NOMO-1 treated with dmso at 0.1 percent for 144 hours (cell line): ENCODE results near the gene TENM4.

Experiments
- DNase-seq: peaks from one replicate; lab custom pipeline; 2025; ENCODE audit not compliant: unreplicated experiment; lab: John Stamatoyannopoulos, UW

TENM4 gene

DNA sequence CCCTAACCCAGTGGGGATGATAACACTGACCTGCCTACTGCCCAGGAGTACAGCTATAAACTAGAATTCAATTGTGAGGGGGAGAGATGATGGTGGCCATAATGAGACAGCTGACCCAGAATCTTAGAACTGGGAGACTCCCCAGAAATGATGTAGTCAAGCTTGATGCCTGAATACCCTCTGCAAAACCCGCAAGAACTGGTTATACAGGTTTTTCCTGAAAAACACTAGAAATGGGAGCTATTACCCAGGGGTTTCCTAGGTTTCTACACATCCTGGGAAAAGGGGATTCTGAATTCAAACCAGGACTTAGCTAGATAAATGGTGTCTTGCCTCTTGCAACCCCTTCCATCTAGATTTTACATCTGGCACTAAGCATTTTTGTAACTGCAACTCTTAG is 752.4 kb downstream of the TENM4 start:
- DNase-seq, result no peak

DNA sequence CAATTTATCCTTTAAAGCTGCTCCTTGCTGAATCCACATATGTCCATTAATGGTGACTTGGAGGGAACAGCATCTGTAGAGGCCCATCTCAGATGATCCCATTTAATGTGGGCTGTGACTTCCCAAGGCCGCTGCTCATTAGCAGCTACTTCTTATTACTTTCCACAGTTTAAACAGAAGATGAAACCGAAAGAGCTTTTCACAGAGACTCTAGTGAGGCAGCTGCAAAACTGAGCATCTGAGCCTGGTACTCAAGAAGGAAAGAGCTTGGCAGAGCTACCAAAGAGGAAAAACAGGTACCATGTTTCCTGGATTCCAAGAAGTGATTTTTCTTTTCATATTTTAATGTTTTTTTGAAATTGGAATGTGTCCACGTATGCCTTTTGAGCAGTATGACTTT is 755.7 kb downstream of the TENM4 start:
- no peak for DNase-seq

DNA sequence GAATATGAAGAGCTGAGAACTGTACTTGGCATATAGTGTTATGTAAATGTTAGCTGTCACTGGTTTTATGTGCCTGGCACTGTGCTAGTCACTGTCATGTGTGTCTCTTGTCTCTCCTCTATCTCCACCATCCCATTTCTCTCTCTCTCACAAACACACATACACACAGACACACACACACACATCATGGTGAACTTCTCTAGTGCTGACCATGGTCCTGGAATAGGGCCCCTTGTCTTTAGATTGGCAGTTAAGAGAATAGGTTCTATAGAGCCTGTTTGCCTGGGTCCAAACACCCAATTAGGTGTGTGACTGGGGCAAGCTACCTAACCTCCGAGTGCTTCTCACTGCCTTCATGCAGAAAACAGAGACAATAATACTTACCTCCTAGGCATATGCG is 756.5 kb downstream of the TENM4 start:
- DNase-seq, result no peak

DNA sequence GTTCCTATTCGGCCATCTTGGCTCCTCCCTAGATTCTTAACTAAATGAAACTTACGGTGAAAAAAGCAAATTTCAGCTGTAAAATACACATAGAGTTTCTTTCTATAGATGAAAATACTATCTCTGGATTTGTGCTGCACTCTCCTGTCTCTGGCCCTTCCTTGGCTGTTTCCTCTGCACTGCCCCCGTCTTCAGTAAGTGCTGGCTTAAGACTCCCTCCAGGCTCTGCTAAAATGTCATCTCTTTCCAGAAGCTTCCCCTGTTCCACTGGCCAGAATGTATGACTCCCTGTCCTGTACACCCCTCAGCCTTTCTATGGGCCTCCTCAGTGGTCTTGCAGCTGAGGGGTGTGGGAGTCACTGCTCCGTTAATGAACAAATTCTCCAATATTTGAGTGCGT is 757.1 kb downstream of the TENM4 start:
- DNase-seq, result no peak

DNA sequence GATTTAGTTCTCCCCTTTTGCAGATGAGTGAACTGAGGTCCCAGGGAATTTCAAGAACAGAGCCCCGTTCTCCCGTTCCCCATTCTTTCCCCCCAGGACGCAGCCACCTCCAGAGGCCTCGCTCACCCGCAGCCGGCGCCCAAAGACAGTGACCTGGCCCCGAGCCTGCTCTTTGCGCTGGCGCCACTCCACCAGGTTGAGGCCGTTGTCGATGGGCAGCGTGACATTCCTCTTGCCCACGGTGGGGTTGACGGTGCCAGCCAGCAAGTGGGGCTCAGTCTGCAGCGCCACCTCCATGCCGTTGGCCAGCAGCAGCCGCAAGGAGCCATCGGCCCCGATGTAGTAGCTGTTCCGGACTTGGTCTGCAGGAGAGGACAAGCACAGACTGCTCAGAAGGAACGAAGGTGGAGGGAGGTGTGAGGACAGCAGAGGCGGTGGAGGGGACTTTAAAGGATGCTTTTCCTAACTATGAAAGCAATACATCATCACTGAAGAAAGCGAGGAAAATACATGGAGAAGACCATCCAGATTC is 764.7 kb downstream of the TENM4 start:
- no peak for DNase-seq

DNA sequence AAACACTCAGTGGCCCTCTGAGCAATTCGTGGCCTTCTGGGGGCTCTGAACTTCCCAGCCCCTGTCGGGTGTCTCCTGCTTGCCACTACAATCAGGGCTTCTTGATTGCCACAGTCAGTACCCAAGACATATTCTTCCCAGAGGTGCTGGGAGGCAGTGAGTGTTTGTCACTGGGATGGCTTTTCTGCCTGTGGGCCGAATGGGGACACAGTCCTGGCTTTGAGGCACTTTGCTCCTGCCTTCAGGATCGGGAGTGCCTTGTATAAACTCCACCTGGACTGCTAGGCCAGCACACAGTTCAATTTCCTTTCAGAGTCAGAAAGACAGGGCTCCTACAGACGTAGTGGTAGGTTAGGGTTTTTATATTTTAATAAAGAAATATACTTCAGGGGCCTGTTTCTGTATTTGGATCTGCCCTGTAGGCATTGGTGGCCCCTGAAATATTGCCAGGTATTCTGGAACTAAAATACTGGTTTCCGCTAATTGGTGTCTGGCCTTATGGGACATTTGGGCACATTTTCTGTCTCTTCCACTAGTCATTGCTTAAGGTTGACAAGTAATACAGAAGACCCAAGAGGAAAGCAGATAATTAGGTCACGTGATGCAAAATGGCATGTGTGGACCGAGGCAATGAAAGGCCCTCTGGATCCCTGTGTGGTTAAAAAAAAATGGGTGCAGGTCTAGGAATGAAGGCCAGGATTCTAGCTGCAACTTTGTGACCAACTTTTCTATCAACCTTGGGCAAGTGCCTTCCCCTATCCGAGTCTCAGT is 767.8 kb downstream of the TENM4 start:
- DNase-seq, result no peak

DNA sequence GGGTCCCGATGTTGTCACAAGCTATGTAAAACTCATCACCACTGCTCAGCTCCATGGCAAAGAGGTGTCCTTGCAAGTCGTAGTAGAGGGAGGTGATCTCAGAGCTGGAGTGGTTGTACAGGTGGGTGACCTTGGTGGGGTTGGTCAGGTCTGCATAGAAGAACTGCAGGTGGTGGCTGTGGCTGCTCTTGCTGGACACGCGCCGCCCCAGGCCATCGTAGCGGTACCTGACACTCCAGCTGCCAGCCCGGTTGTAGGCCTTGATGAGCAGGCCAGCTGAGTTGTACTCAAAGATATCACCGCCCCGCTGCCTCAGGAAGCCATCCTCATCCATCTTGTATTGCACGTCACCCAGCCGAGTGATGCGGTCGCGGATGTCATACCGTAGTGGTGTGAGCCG is 771.6 kb downstream of the TENM4 start:
- no peak for DNase-seq

DNA sequence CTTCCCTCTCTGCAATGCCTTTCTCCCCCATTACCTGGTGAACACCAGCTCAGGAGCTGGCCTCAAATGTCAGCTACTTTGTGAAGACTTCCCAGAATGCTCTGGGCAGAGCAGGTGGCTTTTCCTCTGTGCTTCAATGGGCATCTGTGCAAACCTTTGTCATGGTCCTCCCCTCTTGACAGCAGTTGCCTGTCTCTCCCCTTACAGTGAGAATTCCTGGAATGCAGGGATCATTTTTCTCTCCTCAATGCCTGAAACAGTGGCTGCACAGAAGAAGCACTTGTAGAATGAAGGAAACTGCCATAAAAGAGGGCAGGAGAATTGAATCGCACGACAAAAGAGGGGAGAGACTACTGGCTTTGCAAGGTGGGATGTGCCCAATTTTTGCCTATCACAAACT is 773.4 kb downstream of the TENM4 start:
- DNase-seq, result no peak

DNA sequence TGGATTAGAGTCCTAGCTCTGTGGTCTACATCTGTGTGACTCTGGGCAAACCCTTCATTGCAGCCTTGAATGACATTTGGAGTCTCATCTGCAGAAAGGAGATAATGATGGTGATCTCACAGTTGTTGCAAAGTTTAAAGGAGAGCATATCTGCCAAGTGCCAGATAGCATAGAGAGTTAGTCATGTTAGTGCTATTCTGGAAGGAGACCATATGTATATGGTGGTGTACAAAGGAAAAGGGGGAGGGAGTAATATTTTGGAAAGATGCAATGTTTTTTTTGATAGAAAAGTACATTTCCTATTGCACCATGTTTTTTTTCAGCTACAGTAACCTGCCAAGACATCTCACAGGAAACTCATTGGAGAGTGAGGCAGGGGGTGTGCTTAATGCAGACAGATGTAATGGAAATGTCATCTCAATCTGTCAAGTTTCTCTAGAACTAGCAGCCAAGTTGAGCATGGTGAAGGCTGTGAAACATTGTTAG is 774.1 kb downstream of the TENM4 start:
- DNase-seq, result no peak

DNA sequence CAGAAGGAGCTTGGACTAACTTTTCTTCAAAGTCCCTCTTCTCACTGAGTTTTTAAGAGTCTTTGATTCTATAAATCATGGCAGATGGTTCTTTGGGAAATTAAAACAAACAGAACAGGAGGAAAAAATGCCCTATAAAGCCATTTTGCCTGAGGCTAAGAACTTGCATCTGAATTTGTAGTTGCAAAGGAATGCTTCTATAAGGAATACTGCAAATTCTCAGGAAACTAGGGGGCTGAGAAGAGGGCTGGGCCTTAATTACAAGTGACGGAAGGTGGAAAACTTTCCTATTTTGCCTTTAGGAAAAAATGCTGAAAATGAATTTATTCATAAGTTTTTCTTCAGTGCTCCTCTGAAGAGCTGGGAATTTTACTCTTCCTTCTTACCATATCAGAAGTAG is 776.2 kb downstream of the TENM4 start:
- DNase-seq, result no peak

DNA sequence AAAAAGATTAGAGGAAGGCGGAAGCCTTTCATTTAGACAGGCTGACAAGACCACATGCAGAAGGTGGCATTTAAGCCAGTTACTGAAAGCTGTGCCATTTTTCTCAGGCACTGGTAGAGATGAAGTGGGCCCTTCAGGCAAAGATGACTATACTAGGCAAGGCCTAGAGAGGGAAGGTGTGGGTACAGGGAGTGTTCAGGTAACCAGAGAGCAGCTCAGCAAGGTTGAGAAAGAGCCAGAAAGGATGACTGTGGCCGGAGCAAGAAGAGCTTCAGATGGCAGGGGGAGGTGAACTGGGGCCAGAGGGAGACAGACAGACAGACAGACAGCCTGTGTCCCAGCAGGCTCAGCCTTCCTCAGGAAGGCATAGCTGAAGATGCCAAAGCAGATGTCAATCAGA is 778.0 kb downstream of the TENM4 start:
- DNase-seq, result no peak

DNA sequence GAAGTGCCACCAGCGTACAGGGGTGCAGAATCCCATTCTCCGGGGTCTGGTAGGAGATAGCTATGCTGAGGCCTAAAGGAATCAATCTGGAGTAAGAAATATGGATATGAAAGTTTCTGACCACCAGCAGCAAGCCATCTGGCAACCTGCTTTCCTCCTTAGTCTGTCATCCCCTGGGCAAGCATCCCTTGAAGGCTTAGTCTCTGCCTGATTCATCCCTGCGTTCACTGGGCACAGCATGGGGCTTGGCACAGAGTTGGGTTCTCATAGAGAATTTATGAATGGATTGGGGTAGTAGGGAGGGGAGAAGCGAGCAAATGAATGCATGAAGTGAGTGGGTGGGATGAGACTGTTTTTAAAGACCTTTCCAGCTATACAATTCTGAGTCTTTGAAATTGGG is 780.4 kb downstream of the TENM4 start:
- DNase-seq, result no peak

DNA sequence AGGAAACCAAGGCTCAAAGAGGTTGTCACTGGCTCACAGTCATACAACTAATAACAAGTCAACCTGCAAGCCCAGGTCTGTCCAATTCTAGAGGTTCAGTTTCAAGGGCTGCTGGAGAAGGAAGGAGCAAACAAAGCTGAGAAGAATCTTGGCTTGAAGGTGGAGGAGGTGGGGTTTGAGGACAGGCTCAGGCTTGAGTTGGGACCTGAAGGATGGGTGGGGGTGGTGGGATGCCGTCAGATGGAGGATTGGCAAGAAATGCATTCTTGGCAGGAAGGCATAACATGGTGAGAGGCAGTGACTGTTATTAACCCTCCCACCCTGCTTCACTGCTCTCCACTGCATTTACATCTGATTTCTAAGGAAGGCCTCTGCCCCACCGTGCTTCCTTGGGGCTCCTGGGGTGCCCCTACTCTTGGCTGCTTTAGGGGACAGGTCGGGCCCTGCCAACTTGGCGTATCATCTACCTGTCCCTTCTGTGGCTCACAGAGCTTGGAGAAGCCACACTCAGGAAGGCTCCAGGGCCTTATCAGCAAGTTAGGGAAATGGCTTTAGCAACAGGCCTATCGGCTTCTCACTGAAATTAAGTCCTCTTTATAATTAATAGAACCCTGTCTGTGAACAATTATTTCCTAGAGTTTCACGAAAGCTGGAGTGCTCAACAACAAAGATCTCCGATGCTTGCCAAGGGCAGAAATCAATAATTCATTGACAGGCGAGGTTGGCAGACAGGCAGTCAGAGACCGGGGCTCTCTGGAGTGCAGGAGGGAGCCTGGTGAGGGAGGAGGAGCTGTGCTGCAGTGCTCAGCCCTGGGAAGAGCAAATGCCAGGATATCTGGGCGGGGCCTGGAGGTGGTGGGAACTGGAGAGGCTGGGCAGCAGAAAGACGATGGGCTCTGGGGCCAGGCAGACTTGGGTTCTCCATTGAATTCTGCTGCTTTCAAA is 781.2 kb downstream of the TENM4 start:
- no peak for DNase-seq

DNA sequence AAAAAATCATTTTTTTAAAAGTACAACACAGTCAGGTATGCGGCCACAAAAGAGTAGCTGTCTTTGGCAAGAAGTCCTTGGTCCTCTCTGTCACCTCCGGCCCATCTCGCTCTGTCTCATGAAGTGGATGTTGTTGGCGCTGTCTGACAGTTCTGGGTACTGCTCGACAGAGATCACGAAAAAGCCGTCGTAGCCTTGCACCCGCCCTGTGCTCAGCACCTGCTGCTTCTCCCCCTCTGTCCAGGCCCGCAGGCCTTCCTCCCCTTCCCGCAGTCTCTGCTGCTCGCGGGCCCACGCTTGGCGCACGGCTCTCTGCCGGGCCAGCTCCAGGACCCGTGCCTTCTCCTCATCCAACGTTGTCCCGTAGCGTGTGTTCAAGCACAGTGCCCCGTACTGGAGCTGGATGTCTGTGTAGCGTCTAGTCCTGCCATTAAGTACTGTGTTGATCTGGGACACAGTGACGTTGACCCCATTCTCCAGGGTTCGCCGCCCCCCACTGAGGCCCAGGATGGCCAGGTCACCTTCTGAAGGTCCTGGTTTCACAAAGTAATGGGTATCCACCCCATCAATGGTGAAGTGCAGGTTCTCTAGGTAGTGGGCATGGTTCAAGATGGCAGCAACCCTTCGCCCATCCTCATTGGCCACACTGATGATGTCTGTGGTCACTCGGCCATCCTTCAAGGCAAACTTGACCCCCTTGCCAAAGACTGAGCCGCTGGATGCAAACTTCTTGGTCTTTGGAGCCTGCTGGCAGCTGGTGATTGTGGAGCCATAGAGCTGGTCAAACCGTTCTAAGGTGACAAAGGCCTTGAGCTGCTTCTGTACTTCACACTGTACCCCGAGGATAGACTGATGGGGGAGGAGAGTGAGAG is 782.6 kb downstream of the TENM4 start:
- DNase-seq, result no peak

DNA sequence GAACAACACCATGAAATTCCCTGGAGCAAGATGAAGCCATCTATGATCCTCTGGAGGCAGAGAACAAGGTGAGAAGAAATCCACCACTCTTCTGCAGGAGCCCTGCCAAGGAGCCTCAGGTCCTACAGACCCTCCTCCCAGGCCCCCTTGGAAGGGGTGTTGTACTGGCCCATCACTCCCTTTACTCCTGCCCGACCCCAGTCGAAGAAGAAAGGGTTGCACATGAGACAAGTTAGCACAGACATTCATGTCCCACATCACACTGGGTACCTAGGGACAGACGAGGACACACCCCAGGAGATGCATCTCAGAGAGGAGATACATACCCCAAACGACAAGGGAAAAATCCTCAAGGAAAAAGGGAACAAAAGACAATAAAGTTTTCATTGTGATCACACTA is 783.4 kb downstream of the TENM4 start:
- DNase-seq, result no peak

DNA sequence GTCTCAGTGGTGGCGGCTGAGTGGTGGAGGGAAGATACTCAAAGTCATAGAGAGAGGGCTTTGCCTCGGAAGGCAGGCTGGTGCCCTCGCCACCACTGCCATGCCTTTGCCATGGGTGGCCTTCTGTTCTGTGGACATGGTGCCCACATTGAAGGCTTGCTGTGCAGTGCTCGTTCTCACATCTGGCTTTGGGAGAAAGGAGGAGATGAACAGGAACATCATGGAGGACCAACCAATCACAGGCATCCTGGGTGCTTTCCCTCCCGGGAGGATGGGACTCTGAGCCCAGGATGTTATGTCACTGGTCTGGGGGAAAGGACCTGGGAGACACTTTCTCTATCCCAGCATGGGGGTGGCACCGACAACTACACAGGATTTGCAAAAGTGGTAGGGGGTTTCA is 783.8 kb downstream of the TENM4 start:
- DNase-seq, result no peak

DNA sequence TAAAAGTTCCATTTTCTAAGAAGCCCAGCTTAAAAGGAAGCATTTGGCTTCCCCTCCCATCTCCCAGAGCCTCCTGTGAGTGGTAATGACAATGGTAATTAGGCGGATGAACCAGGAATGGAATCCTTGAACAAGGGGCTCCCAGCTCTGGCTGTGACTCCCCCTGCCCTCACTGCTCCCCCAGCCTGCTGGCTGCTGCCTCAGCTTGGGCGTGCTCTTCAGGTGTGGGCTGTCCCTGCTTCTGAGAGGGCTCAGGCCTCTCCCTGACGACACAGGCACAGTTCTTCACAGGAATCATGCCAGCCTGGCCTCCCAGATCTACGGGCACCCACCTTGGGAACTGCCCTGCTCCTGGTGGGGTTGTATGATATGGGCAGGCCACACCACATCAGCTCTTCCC is 784.5 kb downstream of the TENM4 start:
- no peak for DNase-seq

DNA sequence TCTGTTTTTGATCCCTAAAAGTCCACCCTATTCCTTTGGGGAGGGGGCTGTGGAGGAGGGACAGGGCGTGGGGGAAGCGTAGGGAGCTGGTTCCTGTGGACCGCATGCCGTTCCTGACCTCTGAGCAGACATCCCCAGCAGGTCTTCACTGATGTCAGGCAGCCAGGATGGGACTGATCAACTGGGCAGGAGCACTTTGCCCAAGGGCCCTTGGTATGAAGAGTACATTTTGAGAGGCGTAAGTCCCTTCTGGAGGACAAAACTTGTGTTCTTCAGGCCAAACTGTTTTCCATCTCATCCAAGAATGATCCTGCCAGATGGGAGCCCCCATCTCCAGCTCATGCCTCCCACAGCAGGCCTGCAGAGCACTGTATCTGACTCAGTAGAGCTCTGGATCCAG is 785.3 kb downstream of the TENM4 start:
- no peak for DNase-seq

DNA sequence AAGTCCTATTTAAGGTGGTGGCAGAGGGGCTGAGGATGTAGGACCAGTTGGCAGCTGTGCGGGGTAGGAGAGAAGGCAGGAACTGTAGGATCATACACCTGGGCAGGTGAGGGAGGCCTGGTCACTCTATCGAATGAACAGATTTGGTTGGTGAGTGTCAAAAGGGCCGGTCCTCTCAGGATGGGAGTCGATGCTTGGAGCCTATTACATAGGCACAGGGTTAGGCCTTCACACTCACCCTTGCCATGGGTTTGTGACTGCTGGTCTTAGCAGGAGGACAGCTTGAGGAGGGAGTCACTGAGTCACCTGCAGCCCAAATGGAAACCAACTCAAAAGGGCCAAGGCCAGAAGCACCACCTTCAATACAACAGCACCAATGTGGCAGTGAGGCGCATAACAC is 786.0 kb downstream of the TENM4 start:
- no peak for DNase-seq

DNA sequence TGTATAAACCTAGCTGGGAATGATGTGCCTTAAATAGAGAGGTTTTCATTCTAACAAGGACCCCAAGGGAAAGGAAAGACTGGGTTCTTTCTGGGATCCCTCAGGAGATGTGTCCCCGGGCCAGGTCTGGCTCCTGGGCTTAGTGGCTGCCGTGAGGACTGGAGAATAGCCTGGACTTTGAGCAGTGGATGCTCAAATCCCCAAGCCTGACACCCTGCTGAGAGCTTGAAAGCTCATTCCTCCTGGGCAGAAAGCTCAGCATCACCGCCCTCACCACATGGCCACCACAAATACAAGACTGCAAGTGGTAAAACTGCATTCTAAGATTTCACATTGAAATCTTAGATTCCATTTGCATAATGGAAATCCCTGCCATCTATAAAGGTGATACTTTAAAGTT is 786.8 kb downstream of the TENM4 start:
- DNase-seq, result no peak

DNA sequence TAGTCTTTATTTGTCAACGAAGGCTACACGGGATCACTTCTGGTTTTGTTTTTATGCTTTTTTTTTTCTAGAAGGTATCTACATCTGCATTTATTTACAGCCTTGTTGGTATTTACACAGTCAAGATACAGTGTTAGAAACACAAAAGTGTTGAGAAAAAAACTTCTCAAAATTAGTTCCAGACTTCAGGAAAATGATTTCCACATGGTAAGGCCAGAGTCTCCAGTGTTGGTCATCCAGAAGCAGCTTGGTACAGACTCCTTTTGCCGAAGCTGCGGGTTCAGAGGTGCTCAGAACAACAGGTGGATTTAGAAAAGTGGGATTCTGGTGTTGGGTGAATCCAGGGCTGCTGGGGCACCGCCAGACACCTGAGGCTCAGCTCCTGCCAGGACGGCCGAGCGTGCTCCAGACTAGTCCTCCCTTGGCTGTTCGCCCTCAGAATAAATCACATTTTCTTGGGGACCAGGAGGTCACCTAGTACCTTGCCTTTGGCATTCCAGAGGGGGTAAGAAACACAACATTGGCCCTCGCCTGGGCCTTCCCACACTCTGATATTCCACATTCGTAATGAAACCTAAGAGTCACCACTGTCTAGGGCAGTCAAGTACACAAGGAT is 787.4 kb downstream of the TENM4 start:
- DNase-seq, result no peak
